RWPE1 (cell line): ENCODE data around the gene DNAJB5.

Source experiments
- CTCF ChIA-PET: fragments of 350-600 bp; sonication (Branson Sonifier 250); formaldehyde crosslinking; extraction: SDS; loops from one replicate; lab custom pipeline; 2021; lab: Yijun Ruan, JAX
- POLR2A ChIA-PET: fragments of 400-600 bp; formaldehyde crosslinking; extraction: SDS; loops from one replicate; lab custom pipeline; 2020; ENCODE audit warnings: antibody characterized with exemption; ENCODE audit not compliant: low non-redundant PET; lab: Yijun Ruan, JAX
- DNase-seq: peaks from one replicate; pipeline ENCODE4 v3.0.0; 2012; ENCODE audit warnings: low spot score
- H3K27ac ChIP-seq: fragments of 450-650 bp; 2 replicates; pipeline ENCODE4 v1.5.1; 2017
- TF ChIP-seq, protein P1 (sequence below): fragments of 450-650 bp; conservative IDR thresholded peaks from 2 replicates; pipeline ENCODE4 v1.5.1; 2017; ENCODE audit warnings: low read depth, mild to moderate bottlenecking

DNAJB5 gene

GRCh38 chr9:34988218-34989002 is 1.1 kb upstream of the DNAJB5 start:
- peak overlapping the region; percentile 94 for H3K27ac ChIP-seq
- CTCF ChIA-PET, result interaction anchor here (1.3 kb wide), 1 partner anchor 89 kb away, joined by 5 read pairs; no protein-coding TSS in a partner anchor
- POLR2A ChIA-PET, result no interaction called here
- no peak for DNase-seq
- TF ChIP-seq, protein P1, sequence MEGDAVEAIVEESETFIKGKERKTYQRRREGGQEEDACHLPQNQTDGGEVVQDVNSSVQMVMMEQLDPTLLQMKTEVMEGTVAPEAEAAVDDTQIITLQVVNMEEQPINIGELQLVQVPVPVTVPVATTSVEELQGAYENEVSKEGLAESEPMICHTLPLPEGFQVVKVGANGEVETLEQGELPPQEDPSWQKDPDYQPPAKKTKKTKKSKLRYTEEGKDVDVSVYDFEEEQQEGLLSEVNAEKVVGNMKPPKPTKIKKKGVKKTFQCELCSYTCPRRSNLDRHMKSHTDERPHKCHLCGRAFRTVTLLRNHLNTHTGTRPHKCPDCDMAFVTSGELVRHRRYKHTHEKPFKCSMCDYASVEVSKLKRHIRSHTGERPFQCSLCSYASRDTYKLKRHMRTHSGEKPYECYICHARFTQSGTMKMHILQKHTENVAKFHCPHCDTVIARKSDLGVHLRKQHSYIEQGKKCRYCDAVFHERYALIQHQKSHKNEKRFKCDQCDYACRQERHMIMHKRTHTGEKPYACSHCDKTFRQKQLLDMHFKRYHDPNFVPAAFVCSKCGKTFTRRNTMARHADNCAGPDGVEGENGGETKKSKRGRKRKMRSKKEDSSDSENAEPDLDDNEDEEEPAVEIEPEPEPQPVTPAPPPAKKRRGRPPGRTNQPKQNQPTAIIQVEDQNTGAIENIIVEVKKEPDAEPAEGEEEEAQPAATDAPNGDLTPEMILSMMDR, result no peak

GRCh38 chr9:34989946-34990635 is 546 bp downstream of the DNAJB5 start:
- ChIA-PET CTCF (no interaction called here), POLR2A (interaction anchor here (0.6 kb wide), 1 partner anchor 77 kb away, joined by 4 read pairs; no protein-coding TSS in a partner anchor)
- peak overlapping the region; percentile 94 for H3K27ac ChIP-seq
- no peak for DNase-seq
- TF ChIP-seq, protein P1, result no peak

DNA sequence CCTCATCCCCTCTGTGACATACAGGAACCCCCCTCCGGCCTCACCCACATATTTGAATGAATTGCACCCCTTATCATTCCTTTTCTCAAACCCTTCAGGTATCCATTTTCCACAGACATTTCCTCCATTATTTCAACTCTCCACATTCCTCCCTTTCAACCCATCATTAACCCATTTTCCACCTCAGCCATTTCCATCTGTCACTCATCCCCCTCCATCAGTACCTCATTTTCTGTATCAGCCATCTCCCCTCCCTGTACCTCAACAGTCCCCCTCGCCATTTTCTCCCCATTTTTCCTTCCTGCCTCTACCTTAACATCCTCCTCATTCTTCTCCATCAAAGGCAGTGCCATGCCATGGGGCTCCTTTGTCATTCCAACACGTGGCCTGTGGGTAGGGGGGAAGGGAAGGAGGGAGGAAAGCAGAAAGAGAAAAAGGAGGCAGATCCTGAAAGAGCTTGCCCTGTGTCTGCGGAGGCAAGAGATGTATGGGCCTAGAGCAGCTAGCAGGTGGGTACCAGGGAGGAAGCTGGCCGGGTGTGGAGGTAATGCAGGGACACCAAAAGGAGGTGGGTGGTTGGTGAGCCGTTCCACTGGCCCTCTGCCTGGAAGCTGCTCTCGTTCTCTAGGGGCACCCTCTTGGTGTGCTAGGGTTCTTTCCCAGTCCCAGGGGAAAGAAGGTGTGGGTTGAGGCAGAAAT is 1.5 kb downstream of the DNAJB5 start:
- peak overlapping the region; percentile 94 for H3K27ac ChIP-seq
- TF ChIP-seq, protein P1, result no peak
- ChIA-PET CTCF (interaction anchor here (1.5 kb wide), 1 partner anchor 91 kb away, joined by 6 read pairs; no protein-coding TSS in a partner anchor), POLR2A (no interaction called here)
- DNase-seq, result no peak

- DNase-seq, result peak; percentile 52
- TF ChIP-seq, protein P1, result no peak
- ChIA-PET CTCF (interaction anchor here (1.2 to 1.5 kb wide), 2 partner anchors 59 to 92 kb away, joined by 4 to 6 read pairs; no protein-coding TSS in a partner anchor), POLR2A (no interaction called here)
- H3K27ac ChIP-seq, result peak overlapping the region; percentile 94
Observed at GRCh38 chr9:34991607-34992375, 2.2 kb downstream of the DNAJB5 start.

DNA sequence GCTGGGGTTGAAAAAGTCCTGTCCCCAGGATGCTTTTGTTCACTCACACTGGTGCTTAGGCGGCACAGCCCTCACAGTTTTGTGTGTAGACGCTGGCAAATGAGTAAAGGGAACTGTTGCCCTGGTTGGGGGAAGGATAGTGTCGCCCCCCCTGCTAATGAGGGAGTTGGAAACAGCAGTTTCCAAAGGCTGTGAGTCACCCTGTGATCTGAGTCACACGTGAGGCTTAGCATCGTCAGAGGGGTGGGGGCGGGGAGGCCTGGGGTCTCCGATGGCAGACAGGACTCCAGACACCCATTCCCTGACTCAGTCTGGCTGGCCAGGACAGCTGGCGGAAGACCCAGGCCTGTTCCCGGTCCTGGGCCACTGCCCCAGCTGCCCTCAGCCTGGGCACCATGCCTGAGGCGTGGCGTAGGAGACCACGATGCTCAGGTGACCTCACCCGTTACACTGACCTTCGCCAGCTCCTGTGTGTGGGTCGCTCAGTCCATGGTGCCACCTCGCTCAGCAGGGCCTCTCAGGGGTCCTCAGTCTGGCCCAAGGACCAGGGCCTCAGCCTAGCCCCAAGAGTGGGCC is 2.9 kb downstream of the DNAJB5 start:
- peak overlapping the region; percentile 94 for H3K27ac ChIP-seq
- DNase-seq, result peak; percentile 84
- POLR2A ChIA-PET, result no interaction called here
- CTCF ChIA-PET, result interaction anchor here (1.2 to 1.5 kb wide), 2 partner anchors 58 to 93 kb away, joined by 4 to 6 read pairs; no protein-coding TSS in a partner anchor
- TF ChIP-seq, protein P1, result no peak
